ENCODE measurements around the gene HAGH.

Gene HAGH

GRCh38 chr16:1779741-1780676 lies 46.6 kb downstream of the HAGH start:
- peaks cover 15 to 63% of the 10 kb centered on the region in 2 experiments; a peak in 2 of 3 replicates for H3K36me3 ChIP-seq (ENCODE audit: control insufficient read depth in 2 of 2, insufficient read depth in 1 of 2, low read length in 2 of 2)
- POLR2A ChIA-PET, result interaction anchor here (1.8 to 5.2 kb wide), 2 partner anchors 10 to 47 kb away, joined by 5 to 113 read pairs; partner anchors contain the start of genes EME2, FAHD1, HAGH and MRPS34

More at GRCh38 chr16:1779741-1780676, 46.6 kb downstream of the HAGH start:
- CTCF ChIA-PET, result no interaction called here
- TF ChIP-seq ZNF704 (tag by site-specific recombination; IDR thresholded peaks at IDR 0.05), result no peak
- TF ChIP-seq KLF1 (tag by site-specific recombination; IDR thresholded peaks at IDR 0.05), result peak; percentile 9; the same call in 1 of the 2 replicates
- no peak for TF ChIP-seq KLF16 (tag by site-specific recombination; IDR thresholded peaks at IDR 0.05)
- TF ChIP-seq ZBTB49 (tag by site-specific recombination; IDR thresholded peaks at IDR 0.05; ENCODE audit: low read depth), result no peak
- TF ChIP-seq ZBTB17 (tag by site-specific recombination; IDR thresholded peaks at IDR 0.05), result peak; percentile 21; the same call in 1 of the 2 replicates
- TF ChIP-seq INSM2 (tag by site-specific recombination; IDR thresholded peaks at IDR 0.05), result no peak
- no peak for TF ChIP-seq ZFP37 (tag by site-specific recombination; IDR thresholded peaks at IDR 0.05)
- no peak for TF ChIP-seq PRDM10 (tag by site-specific recombination; IDR thresholded peaks at IDR 0.05)
- no peak for TF ChIP-seq ZNF423 (tag by site-specific recombination; IDR thresholded peaks at IDR 0.05)
- TF ChIP-seq ZNF2 (tag by site-specific recombination; IDR thresholded peaks at IDR 0.05), result no peak
- peak; percentile 85 for TF ChIP-seq GLIS1 (tag by site-specific recombination; IDR thresholded peaks at IDR 0.05)
- TF ChIP-seq ZNF600 (tag by site-specific recombination; IDR thresholded peaks at IDR 0.05), result peak; percentile 97
- TF ChIP-seq REPIN1 (tag by site-specific recombination; IDR thresholded peaks at IDR 0.05; ENCODE audit: low read depth), result no peak
- no peak for TF ChIP-seq ZNF133 (tag by site-specific recombination; IDR thresholded peaks at IDR 0.05)
- TF ChIP-seq ZNF148 (tag by site-specific recombination; IDR thresholded peaks at IDR 0.05; ENCODE audit: borderline replicate concordance), result no peak
- 0 out of 2 replicates have a peak, but pooled peaks have one; percentile 17 for TF ChIP-seq KLF7 (tag by site-specific recombination; IDR thresholded peaks at IDR 0.05; ENCODE audit: borderline replicate concordance)
- TF ChIP-seq ZNF433 (tag by site-specific recombination; IDR thresholded peaks at IDR 0.05; ENCODE audit: low read depth), result no peak
- no peak for TF ChIP-seq ZNF311 (tag by site-specific recombination; IDR thresholded peaks at IDR 0.05; ENCODE audit: borderline replicate concordance)
- no peak for TF ChIP-seq ZNF692 (tag by site-specific recombination; IDR thresholded peaks at IDR 0.05)
- TF ChIP-seq KLF8 (tag by site-specific recombination; IDR thresholded peaks at IDR 0.05), result peak; percentile 14; the same call in 1 of the 2 replicates
- TF ChIP-seq ZFHX2 (tag by site-specific recombination; conservative IDR thresholded peaks at IDR 0.05), result peak; percentile 36; the same call in 1 of the 2 replicates
- peaks cover 6% of the 10 kb centered on the region for H3K4me1 ChIP-seq (ENCODE audit: control insufficient read depth, insufficient read depth, low read length)
- H3K9me3 ChIP-seq (ENCODE audit: control insufficient read depth, insufficient read depth, low read depth, low read length), result no peaks in the 10 kb centered on the region
- peak overlapping the region; percentile 53 for H3K27ac ChIP-seq (ENCODE audit: extremely low read depth, low read depth, low read length)
- no peak overlapping the region for H3K4me3 ChIP-seq (ENCODE audit: low read depth, low read length)

All from HEK293 (cell line).